Measurements from ENCODE around the gene GSE1.

GRCh38 chr16:85674828-85675227, 61.7 kb downstream of the GSE1 start:
- TF ChIP-seq POLR2A (IDR thresholded peaks at IDR 0.05; ENCODE audit: low read depth, low read length) (no peak), POLR2AphosphoS5 (IDR thresholded peaks at IDR 0.05; ENCODE audit: low read depth, low read length) (no peak)

Data from GM12892 (cell line).